Thyroid gland (tissue), 4 donors: ENCODE results near the gene NRP2.

ENCODE experiments used
- CTCF ChIP-seq, 6 experiments: fragments of 200-600 bp in 3 of 6; fragments of 450-650 bp in 3 of 6; sonication (generic) in 3 of 6; IDR thresholded peaks; one replicate each; pipeline ENCODE4 v1.5.1; 2016 to 2019; ENCODE audit warnings: antibody characterized with exemption in 6 of 6, mild to moderate bottlenecking in 2 of 6, inconsistent platforms in 1 of 6, moderate library complexity in 1 of 6
- POLR2A ChIP-seq, 2 donors: fragments of 450-650 bp; IDR thresholded peaks; one replicate each; pipeline ENCODE4 v1.6.1; 2017; ENCODE audit warnings: antibody characterized with exemption in 2 of 2, mild to moderate bottlenecking in 2 of 2, moderate library complexity in 1 of 2

DNA sequence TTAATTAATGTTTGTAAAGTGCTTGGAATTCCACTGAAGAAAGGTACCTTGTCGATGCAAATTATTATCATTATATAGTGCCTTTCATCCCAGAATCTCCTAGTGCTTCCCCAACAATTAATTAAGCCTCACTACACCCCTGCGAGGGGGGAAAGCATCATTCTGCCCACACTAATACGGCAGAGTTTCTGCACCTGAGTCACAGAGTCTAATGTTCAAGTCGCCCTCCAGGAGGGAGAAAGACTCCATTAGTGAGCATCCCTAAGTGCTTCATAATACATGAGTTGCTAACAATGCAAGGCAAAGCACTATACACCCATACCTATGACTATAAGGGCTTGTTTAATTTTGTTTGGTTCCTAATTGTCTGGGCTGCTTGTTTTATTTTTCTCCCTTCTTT lies 25.4 kb upstream of the NRP2 start:
- TF ChIP-seq CTCF (IDR thresholded peaks at IDR 0.05) (no peak), POLR2A (IDR thresholded peaks at IDR 0.05) (no peak)
